Adrenal gland (tissue), 12 donors: ENCODE measurements around the gene EPHB1. TPM values are rescaled to one million over a fixed set of nuclear protein-coding genes. Genes with fewer than 3 reads are reported as not detected.

Experiments used
- DNase-seq, 7 donors: peaks; one replicate each; pipeline ENCODE4 v3.0.0-alpha.2; 2019 to 2020
- H3K27ac ChIP-seq, 5 donors: fragments of 200-600 bp; sonication (generic) in 4 of 5; 1 replicate in 3 of 5; 2 replicates in 2 of 5; pipeline versions ENCODE4 v1.5.1 to v1.8.0; 2016 to 2020; ENCODE audit warnings: mild to moderate bottlenecking in 1 of 5
- H3K27me3 ChIP-seq: fragments of 200-600 bp; 2 replicates; pipeline ENCODE4 v1.8.0; 2021
- H3K36me3 ChIP-seq, 2 donors: fragments of 200-600 bp; replicated peaks in 1 of 2; 1 replicate in 1 of 2; 2 replicates in 1 of 2; pipeline versions ENCODE4 v1.5.1 to v1.8.0; 2018 to 2022
- H3K4me1 ChIP-seq, 2 donors: fragments of 200-600 bp; replicated peaks in 1 of 2; 1 replicate in 1 of 2; 2 replicates in 1 of 2; pipeline versions ENCODE4 v1.5.1 to v1.8.0; 2018 to 2021
- H3K4me3 ChIP-seq, 4 donors: fragments of 200-600 bp; sonication (generic) in 3 of 4; one replicate each; pipeline ENCODE4 v1.5.1; 2016 to 2018
- H3K9me3 ChIP-seq, 3 donors: fragments of 200-600 bp; sonication (generic) in 1 of 3; replicated peaks in 1 of 3; 1 replicate in 2 of 3; 2 replicates in 1 of 3; pipeline versions ENCODE4 v1.5.1 to v1.8.0; 2016 to 2021
- POLR2A ChIP-seq, 2 donors: fragments of 450-650 bp; IDR thresholded peaks; one replicate each; pipeline ENCODE4 v1.6.1; 2017; ENCODE audit warnings: antibody characterized with exemption in 2 of 2, mild to moderate bottlenecking in 2 of 2, moderate library complexity in 1 of 2
- WGBS, 4 donors: extraction: QIAGEN DNeasy Blood & Tissue Kit in 2 of 4; methylation state at CpG; one replicate each; pipeline versions ENCODE4 v1.1.5 to v1.1.7; 2013 to 2017; 5-methylcytosine and 5-hydroxymethylcytosine counted together
- intact Hi-C, 2 donors: fragments of 100-400 bp; cut with DNase I; formaldehyde crosslinking; loops; one replicate each; pipeline versions ENCODE4 v1.14.1 to v1.15.0; 2022 to 2023
- polyA plus RNA-seq, 3 donors: library from polyadenylated mRNA; stranded (reverse); fragments of 200-250 nt in 2 of 3; fragments of 350-450 nt in 1 of 3; fragmentation: Illumina TruSeq in 1 of 3; extraction: RNeasy Lipid Tissue Mini Kit (QIAGEN cat#74804) in 1 of 3; gene quantifications; one replicate each; pipeline ENCODE4 v1.2.3, GENCODE V29; 2013 to 2014
- total RNA-seq, 9 donors: library from RNA; depleted of rRNA in 4 of 9; stranded (reverse); fragments of >200 nt in 4 of 9; fragments of 120-200 nt in 1 of 9; fragmentation: NEBNext Ultra II Directional in 1 of 9; extraction: Animal tissue kit (Norgen Biotek cat#: 25700) in 1 of 9; gene quantifications; one replicate each; pipeline versions ENCODE4 v1.1.0 to v1.2.4, GENCODE V29; 2013 to 2023
- TF ChIP-seq, protein P1 (sequence below), 6 experiments: fragments of 450-650 bp in 4 of 6; fragments of 200-600 bp in 2 of 6; sonication (generic) in 1 of 6; IDR thresholded peaks; 1 replicate in 5 of 6; 2 replicates in 1 of 6; pipeline versions ENCODE4 v1.5.1 to v1.8.0; 2016 to 2021; ENCODE audit warnings: antibody characterized with exemption in 6 of 6, mild to moderate bottlenecking in 2 of 6, moderate library complexity in 1 of 6
- donor health status: healthy with polysubstance abuse.
- donor health status: Bipolar disorder and iron deficiency.
- donor health status: DM: yes; HTN: yes; CAD: no.
- donor health status: DM: no; HTN: no; CAD: no.
- donor health status: DM: no; HTN: no; CAD: no.
- donor health status: DM: yes; HTN: yes; CAD: no.

EPHB1 gene
- total and polyA plus RNA-seq, 12 donors: 0.10 to 3.4 (median 0.98) TPM

DNA sequence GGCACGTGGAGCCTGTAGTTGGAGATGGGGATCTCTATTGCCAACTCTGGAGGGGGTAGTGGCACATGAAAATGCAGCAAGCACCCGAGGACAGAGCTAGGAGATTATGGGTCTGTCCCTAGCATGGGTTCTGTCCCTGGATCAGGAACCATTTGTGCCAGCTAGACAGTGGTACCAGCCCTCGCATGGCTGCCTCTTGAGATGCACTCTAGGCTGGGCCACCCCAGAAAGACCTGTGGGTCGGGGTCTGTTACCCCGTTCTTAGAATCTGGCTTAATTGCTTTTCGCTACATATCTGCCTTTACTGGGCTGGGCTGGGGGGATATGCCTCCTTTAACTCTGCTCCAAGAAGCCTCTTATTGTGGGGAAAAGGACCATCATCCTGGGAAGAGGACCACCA is 54.5 kb downstream of the EPHB1 start:
- 84 to 94% (median 91%) methylated on average over 4 to 6 of the region's 6 CpGs for WGBS, 4 donors
- intact Hi-C loops: no loop called here
- TF ChIP-seq, protein P1, sequence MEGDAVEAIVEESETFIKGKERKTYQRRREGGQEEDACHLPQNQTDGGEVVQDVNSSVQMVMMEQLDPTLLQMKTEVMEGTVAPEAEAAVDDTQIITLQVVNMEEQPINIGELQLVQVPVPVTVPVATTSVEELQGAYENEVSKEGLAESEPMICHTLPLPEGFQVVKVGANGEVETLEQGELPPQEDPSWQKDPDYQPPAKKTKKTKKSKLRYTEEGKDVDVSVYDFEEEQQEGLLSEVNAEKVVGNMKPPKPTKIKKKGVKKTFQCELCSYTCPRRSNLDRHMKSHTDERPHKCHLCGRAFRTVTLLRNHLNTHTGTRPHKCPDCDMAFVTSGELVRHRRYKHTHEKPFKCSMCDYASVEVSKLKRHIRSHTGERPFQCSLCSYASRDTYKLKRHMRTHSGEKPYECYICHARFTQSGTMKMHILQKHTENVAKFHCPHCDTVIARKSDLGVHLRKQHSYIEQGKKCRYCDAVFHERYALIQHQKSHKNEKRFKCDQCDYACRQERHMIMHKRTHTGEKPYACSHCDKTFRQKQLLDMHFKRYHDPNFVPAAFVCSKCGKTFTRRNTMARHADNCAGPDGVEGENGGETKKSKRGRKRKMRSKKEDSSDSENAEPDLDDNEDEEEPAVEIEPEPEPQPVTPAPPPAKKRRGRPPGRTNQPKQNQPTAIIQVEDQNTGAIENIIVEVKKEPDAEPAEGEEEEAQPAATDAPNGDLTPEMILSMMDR (IDR thresholded peaks at IDR 0.05): no peak
- no peak for TF ChIP-seq POLR2A (IDR thresholded peaks at IDR 0.05)

DNA sequence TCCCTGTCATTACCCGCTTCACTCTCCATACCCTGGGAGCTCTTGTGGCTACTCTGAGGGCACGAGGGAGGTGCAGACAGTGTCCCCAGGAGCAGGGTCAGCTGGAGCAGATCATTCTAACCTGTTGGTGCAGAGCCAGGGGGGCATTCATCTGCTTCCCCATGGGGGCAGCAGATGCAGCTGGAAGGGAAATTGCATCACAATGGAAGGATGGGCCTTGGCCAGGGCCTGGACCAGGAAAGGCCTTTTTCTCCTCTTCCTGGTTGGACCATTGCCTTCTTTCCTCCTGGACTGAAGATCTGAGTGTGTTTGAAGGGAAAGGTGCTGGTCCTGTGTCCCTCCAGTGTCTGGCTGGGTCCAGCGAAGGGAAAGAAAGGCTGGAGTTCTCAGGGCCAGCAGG is 55.7 kb downstream of the EPHB1 start:
- Histone ChIP-seq H3K4me1 (no peaks in the 10 kb centered on the region), H3K4me3 (no peak overlapping the region), H3K36me3 (no peaks in the 10 kb centered on the region), H3K9me3 (no peaks in the 10 kb centered on the region), H3K27ac (no peak overlapping the region), H3K27me3 (no peaks in the 10 kb centered on the region)
- intact Hi-C loops: no loop called here
- no peak for TF ChIP-seq POLR2A (IDR thresholded peaks at IDR 0.05)
- TF ChIP-seq, protein P1 (IDR thresholded peaks at IDR 0.05): no peak
- 81 to 88% (median 83%) methylated on average over 3 of the region's 3 CpGs for WGBS, 4 donors
- no peak for DNase-seq

More for the DNA sequence above, 54.5 kb downstream of the EPHB1 start:
- no peak overlapping the region for H3K27ac ChIP-seq
- no peak for DNase-seq
- H3K4me3 ChIP-seq: no peak overlapping the region
- H3K4me1 ChIP-seq: no peaks in the 10 kb centered on the region
- H3K27me3 ChIP-seq: no peaks in the 10 kb centered on the region
- H3K36me3 ChIP-seq: no peaks in the 10 kb centered on the region
- H3K9me3 ChIP-seq: no peaks in the 10 kb centered on the region

DNA sequence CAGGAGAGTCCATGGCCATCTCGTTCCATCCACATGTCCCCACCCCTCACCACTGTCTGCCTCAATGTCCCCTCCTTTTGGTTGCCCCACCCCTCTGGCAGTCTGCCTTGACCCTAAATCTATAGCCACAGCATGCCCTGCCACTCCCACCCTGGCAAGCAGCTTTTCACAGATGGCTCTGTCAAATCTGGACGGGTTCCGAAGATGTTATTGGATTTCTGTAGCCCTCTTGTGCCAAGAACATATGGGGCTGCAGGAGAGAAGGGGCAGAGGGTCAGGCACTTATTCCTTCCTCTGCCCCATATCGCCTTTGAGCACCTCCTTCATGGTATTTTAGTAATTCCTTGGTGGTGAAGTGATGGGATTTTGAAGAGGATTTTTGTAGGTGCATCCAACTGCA is 57.1 kb downstream of the EPHB1 start:
- DNase-seq: no peak
- TF ChIP-seq POLR2A (IDR thresholded peaks at IDR 0.05): no peak
- TF ChIP-seq, protein P1 (IDR thresholded peaks at IDR 0.05): no peak
- 60 to 90% (median 72%) methylated on average over 4 of the region's 4 CpGs for WGBS, 4 donors
- Histone ChIP-seq H3K9me3 (no peaks in the 10 kb centered on the region), H3K36me3 (no peaks in the 10 kb centered on the region), H3K27ac (no peak overlapping the region), H3K27me3 (no peaks in the 10 kb centered on the region), H3K4me1 (no peaks in the 10 kb centered on the region), H3K4me3 (no peak overlapping the region)
- intact Hi-C loops: no loop called here

DNA sequence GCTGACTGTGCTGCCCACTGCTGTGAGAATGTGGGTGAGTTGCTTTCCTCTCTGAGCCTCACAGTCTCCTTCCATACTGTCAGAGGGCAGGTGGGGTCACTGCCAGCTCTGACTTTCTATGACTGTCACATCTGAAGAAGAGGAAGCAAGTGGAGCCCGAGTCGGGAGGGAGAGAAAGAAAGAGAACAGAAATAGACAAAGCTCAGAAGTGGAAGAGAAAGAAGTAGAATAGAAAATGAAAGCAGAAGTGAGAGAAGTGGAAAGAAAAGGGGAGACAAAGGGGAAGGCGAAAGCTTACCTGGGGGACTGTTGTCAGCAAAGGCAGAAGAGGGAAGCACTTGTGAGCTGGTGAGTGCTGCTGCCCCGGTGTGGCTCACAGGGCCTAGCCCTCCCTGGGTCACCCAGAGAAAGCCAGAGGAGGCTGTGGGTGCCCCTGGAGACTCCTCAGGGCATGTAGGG is 57.9 kb downstream of the EPHB1 start:
- Histone ChIP-seq H3K27me3 (no peaks in the 10 kb centered on the region), H3K27ac (no peak overlapping the region), H3K4me1 (no peaks in the 10 kb centered on the region), H3K4me3 (no peak overlapping the region), H3K9me3 (no peaks in the 10 kb centered on the region), H3K36me3 (no peaks in the 10 kb centered on the region)
- intact Hi-C loops: no loop called here
- TF ChIP-seq, protein P1 (IDR thresholded peaks at IDR 0.05): no peak
- TF ChIP-seq POLR2A (IDR thresholded peaks at IDR 0.05): no peak
- WGBS, 4 donors: 61 to 75% (median 67%) methylated on average over 4 of the region's 4 CpGs
- peak in 2 of 7 donors; percentile 9 to 21 for DNase-seq
